OCI-LY7 (cell line): ENCODE data around the gene TIRAP.

Experiments used
- EZH2phosphoT487 ChIP-seq: fragments of 200-600 bp; sonication (generic); IDR thresholded peaks from 2 replicates; pipeline ENCODE4 v1.6.1; 2018; ENCODE audit warnings: low read depth, borderline replicate concordance, mild to moderate bottlenecking, mixed run types, antibody characterized with exemption, low read length, moderate library complexity, mixed read lengths
- TF ChIP-seq, protein P1 (sequence below): fragments of 200-600 bp; sonication (generic); conservative IDR thresholded peaks from 2 replicates; pipeline ENCODE4 v1.5.1; 2014; ENCODE audit warnings: mild to moderate bottlenecking, antibody characterized with exemption, low read length, moderate library complexity, mixed read lengths

- TF ChIP-seq, protein P1, sequence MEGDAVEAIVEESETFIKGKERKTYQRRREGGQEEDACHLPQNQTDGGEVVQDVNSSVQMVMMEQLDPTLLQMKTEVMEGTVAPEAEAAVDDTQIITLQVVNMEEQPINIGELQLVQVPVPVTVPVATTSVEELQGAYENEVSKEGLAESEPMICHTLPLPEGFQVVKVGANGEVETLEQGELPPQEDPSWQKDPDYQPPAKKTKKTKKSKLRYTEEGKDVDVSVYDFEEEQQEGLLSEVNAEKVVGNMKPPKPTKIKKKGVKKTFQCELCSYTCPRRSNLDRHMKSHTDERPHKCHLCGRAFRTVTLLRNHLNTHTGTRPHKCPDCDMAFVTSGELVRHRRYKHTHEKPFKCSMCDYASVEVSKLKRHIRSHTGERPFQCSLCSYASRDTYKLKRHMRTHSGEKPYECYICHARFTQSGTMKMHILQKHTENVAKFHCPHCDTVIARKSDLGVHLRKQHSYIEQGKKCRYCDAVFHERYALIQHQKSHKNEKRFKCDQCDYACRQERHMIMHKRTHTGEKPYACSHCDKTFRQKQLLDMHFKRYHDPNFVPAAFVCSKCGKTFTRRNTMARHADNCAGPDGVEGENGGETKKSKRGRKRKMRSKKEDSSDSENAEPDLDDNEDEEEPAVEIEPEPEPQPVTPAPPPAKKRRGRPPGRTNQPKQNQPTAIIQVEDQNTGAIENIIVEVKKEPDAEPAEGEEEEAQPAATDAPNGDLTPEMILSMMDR = no peak
- TF ChIP-seq EZH2phosphoT487 = no peak
Measured at GRCh38 chr11:126256216-126256615, 26.7 kb upstream of the TIRAP start.
